Neuronal stem cell (in vitro differentiated cells): ENCODE measurements around the gene EYS.
"Not testable (repeated sequence)": the region's sequence is repeated elsewhere in the genome, so short reads cannot be mapped to it uniquely, and the experiment has no call there.

ENCODE experiments used
- DNase-seq: peaks from one replicate; pipeline ENCODE4 v3.0.0-alpha.2; 2013; ENCODE audit warnings: low spot score
- H2AFZ ChIP-seq: one replicate; pipeline ENCODE4 v1.6.1; 2013; ENCODE audit warnings: mild to moderate bottlenecking, low read length, inconsistent platforms
- H2AK5ac ChIP-seq: 2 replicates; pipeline ENCODE4 v1.6.1; 2013; ENCODE audit warnings: low read depth, mild to moderate bottlenecking, inconsistent platforms, low read length, moderate library complexity, mixed read lengths
- H2BK120ac ChIP-seq: 2 replicates; pipeline ENCODE4 v1.6.1; 2013; ENCODE audit warnings: low read depth, mild to moderate bottlenecking, inconsistent platforms, low read length, moderate library complexity, mixed read lengths
- H2BK12ac ChIP-seq: one replicate; pipeline ENCODE4 v1.6.1; 2013; ENCODE audit warnings: low read length, inconsistent platforms
- H2BK15ac ChIP-seq: 2 replicates; pipeline ENCODE4 v1.6.1; 2013; ENCODE audit warnings: mild to moderate bottlenecking, low read length, inconsistent platforms, mixed read lengths
- H2BK5ac ChIP-seq: one replicate; pipeline ENCODE4 v1.6.1; 2013; ENCODE audit warnings: inconsistent platforms, mild to moderate bottlenecking, low read length, moderate library complexity
- H3K14ac ChIP-seq: one replicate; pipeline ENCODE4 v1.6.1; 2013; ENCODE audit warnings: low read length, inconsistent platforms
- H3K18ac ChIP-seq: 2 replicates; pipeline ENCODE4 v1.6.1; 2013; ENCODE audit warnings: low read length, inconsistent platforms
- H3K23ac ChIP-seq: 2 replicates; pipeline ENCODE4 v1.6.1; 2013; ENCODE audit warnings: low read depth, mild to moderate bottlenecking, mixed read lengths, low read length, inconsistent platforms; ENCODE audit not compliant: poor library complexity
- H3K27ac ChIP-seq: replicated peaks from 3 replicates; pipeline ENCODE4 v1.5.1; 2013; ENCODE audit warnings: low read length, inconsistent platforms
- H3K27me3 ChIP-seq, 3 experiments: 2 replicates each; pipeline ENCODE4 v1.6.1; 2013; ENCODE audit warnings: low read length in 3 of 3, mild to moderate bottlenecking in 2 of 3, inconsistent platforms in 1 of 3, low read depth in 1 of 3, mixed read lengths in 1 of 3, moderate library complexity in 1 of 3; ENCODE audit not compliant: control insufficient read depth in 3 of 3, insufficient read depth in 3 of 3
- H3K36me3 ChIP-seq, 2 donors: replicated peaks in 1 of 2; 2 replicates each; pipeline ENCODE4 v1.6.1; 2013; ENCODE audit warnings: low read length in 2 of 2; ENCODE audit not compliant: control insufficient read depth in 2 of 2, insufficient read depth in 2 of 2
- H3K4ac ChIP-seq: 2 replicates; pipeline ENCODE4 v1.6.1; 2013; ENCODE audit warnings: inconsistent platforms, mild to moderate bottlenecking, low read length, moderate library complexity
- H3K4me1 ChIP-seq, 2 donors: 1 replicate in 1 of 2; 2 replicates in 1 of 2; pipeline ENCODE4 v1.6.1; 2013; ENCODE audit warnings: low read length in 2 of 2, low read depth in 1 of 2; ENCODE audit not compliant: control insufficient read depth in 2 of 2, insufficient read depth in 1 of 2
- H3K4me2 ChIP-seq: one replicate; pipeline ENCODE4 v1.6.1; 2013; ENCODE audit warnings: mild to moderate bottlenecking, low read length, inconsistent platforms; ENCODE audit not compliant: insufficient read depth, poor library complexity, severe bottlenecking
- H3K4me3 ChIP-seq, 2 donors: 2 replicates each; pipeline ENCODE4 v1.5.1; 2013; ENCODE audit warnings: low read length in 2 of 2, mild to moderate bottlenecking in 2 of 2, inconsistent platforms in 1 of 2, moderate library complexity in 1 of 2
- H3K79me1 ChIP-seq: one replicate; pipeline ENCODE4 v1.6.1; 2013; ENCODE audit warnings: low read depth, mild to moderate bottlenecking, inconsistent platforms, low read length, moderate library complexity
- H3K9ac ChIP-seq: one replicate; pipeline ENCODE4 v1.6.1; 2013; ENCODE audit warnings: mild to moderate bottlenecking, low read depth, low read length, inconsistent platforms; ENCODE audit not compliant: poor library complexity
- H3K9me3 ChIP-seq, 2 donors: replicated peaks in 1 of 2; 2 replicates each; pipeline versions ENCODE3 to v1.6.1; 2013; ENCODE audit warnings: low read length in 2 of 2, mild to moderate bottlenecking in 2 of 2, inconsistent platforms in 1 of 2, low read depth in 1 of 2, mixed read lengths in 1 of 2, moderate library complexity in 1 of 2; ENCODE audit not compliant: control insufficient read depth in 2 of 2, insufficient read depth in 1 of 2
- H4K8ac ChIP-seq: one replicate; pipeline ENCODE4 v1.6.1; 2013; ENCODE audit warnings: low read depth, mild to moderate bottlenecking, inconsistent platforms, low read length, moderate library complexity
- H4K91ac ChIP-seq: one replicate; pipeline ENCODE4 v1.6.1; 2013; ENCODE audit warnings: low read length, low read depth, mild to moderate bottlenecking, inconsistent platforms; ENCODE audit not compliant: poor library complexity
- WGBS, 2 donors: extraction: QIAGEN DNeasy Blood & Tissue Kit; methylation state at CpG; one replicate each; pipeline ENCODE4 v1.1.7; 2013; ENCODE audit warnings: missing lambda C conversion rate in 2 of 2, mixed read lengths in 1 of 2; ENCODE audit not compliant: insufficient read length in 2 of 2, insufficient replicate concordance in 1 of 2; ENCODE audit errors: extremely low coverage in 2 of 2; 5-methylcytosine and 5-hydroxymethylcytosine counted together

The EYS gene

DNA sequence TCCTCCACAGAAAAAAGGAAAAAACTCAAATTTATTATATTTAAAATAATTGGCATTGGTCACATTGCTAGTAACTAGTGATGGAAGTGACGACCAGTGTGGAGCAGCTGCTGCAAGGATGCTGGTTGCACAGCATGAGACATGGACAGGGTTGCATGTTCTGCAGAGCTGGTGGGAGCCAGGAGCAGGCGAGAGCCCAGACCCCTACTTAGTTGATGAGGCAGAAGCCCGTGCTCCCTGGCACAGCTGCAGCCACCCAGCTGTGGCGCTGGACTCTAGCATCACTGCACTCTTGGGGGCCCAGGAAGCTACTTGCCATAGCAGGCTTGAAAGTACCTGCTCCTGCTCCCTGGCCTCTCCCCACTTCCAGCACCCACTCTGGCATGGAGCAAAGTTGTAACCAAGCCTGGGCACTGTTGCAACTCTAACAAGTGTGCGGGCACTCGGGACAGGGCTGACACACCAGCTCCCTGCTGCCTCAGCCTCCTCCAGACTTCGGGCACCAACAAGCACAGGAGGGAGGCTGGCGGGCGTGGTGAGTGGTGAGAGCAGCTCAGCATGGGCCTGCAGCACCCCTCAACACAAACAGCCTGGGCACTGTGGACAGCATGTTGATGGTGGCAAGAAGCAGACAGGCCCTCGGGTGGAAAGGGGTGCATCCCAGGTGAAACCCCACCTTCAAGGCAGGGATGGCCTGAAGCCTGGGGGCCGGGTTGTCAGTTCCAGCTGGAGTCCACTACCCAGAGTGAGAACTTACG, 69.6 kb downstream of the EYS start:
- no CpG with 5 or more reads among the region's 12 CpGs for WGBS, 2 donors
- no peaks in the 10 kb centered on the region for H3K9me3 ChIP-seq
- H3K4me2 ChIP-seq = no peak overlapping the region
- no peak overlapping the region for H3K4me3 ChIP-seq
- H3K27me3 ChIP-seq = no peaks in the 10 kb centered on the region
- H2BK120ac ChIP-seq = peak overlapping the region; percentile 42
- peak overlapping the region; percentile 98 for H4K91ac ChIP-seq
- no peak overlapping the region for H2BK5ac ChIP-seq
- peak overlapping the region; percentile 51 for H3K23ac ChIP-seq
- H3K36me3 ChIP-seq = no peaks in the 10 kb centered on the region
- peak overlapping the region; percentile 83 for H3K18ac ChIP-seq
- peak overlapping the region; percentile 64 for H2BK15ac ChIP-seq
- H3K79me1 ChIP-seq = no peaks in the 10 kb centered on the region
- DNase-seq = no peak
- no peak overlapping the region for H3K14ac ChIP-seq
- H4K8ac ChIP-seq = no peak overlapping the region
- no peak overlapping the region for H3K4ac ChIP-seq
- no peak overlapping the region for H3K9ac ChIP-seq
- H2BK12ac ChIP-seq = peak overlapping the region; percentile 50
- H3K27ac ChIP-seq = no peak overlapping the region
- H2AFZ ChIP-seq = no peak overlapping the region
- peak overlapping the region; percentile 60 for H2AK5ac ChIP-seq
- peaks cover 2 to 3% of the 10 kb centered on the region in 2 donors for H3K4me1 ChIP-seq

DNA sequence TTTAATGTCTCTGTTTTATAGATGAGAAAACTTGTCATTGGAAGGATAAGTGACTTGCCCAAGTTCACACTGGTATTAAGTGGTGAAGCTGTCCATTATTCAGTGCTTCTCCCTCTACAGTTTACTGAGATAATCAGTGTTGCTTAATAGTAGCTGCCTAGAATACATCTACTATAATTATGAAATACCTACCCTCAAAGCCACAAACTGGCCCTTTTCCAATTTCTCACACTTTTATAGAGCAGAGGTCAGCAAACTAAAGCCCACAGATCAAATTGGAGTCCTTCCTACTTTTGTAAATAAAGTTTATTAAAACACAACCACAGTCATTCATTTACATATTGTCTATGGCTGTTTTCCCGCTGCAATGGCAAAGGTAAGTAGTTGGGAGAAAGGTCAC, 73.5 kb downstream of the EYS start:
- Histone ChIP-seq H3K23ac (no peak overlapping the region), H2BK12ac (no peak overlapping the region), H3K9ac (no peak overlapping the region), H2AK5ac (no peak overlapping the region), H2BK120ac (no peak overlapping the region), H3K79me1 (no peaks in the 10 kb centered on the region), H3K4me1 (peaks cover 2 to 3% of the 10 kb centered on the region in 2 donors), H3K14ac (no peak overlapping the region), H4K91ac (no peak overlapping the region), H3K9me3 (no peaks in the 10 kb centered on the region), H3K4ac (no peak overlapping the region), H3K18ac (no peak overlapping the region), H3K4me3 (no peak overlapping the region), H2AFZ (no peak overlapping the region), H2BK15ac (no peak overlapping the region), H3K27me3 (no peaks in the 10 kb centered on the region), H3K4me2 (no peak overlapping the region), H3K27ac (no peak overlapping the region), H4K8ac (no peak overlapping the region), H3K36me3 (no peaks in the 10 kb centered on the region), H2BK5ac (no peak overlapping the region)
- DNase-seq = no peak
- WGBS, 2 donors = no CpG with 5 or more reads among the region's 1 CpG

DNA sequence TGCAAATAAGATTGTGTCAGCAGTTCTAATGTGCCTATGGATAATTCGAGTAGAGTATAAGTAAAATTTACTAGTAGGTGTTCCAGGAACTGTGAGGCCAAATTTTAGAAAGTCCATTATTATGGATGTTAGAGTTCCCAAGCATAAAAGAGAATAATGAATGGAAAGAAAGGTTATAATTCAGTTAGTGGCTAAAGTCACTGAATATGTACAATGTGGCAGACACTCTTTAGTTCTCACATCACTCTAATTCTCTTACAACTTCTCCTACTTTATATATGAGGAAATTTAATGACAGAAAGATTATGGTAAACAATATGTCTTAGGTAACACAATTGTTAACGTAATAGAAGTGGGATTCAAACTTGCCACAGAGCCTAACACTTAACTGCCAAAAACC, 75.3 kb downstream of the EYS start:
- Histone ChIP-seq H3K4me3 (no peak overlapping the region), H3K4me2 (no peak overlapping the region), H3K27ac (no peak overlapping the region), H3K4ac (no peak overlapping the region), H2BK12ac (no peak overlapping the region), H3K4me1 (peaks cover 2 to 3% of the 10 kb centered on the region in 2 donors), H3K9me3 (no peaks in the 10 kb centered on the region), H2BK15ac (no peak overlapping the region), H2BK5ac (no peak overlapping the region), H3K79me1 (no peaks in the 10 kb centered on the region), H2BK120ac (no peak overlapping the region), H3K27me3 (no peaks in the 10 kb centered on the region), H3K23ac (no peak overlapping the region), H3K9ac (no peak overlapping the region), H4K91ac (no peak overlapping the region), H3K36me3 (no peaks in the 10 kb centered on the region), H3K14ac (no peak overlapping the region), H2AFZ (no peak overlapping the region), H4K8ac (no peak overlapping the region), H2AK5ac (no peak overlapping the region), H3K18ac (no peak overlapping the region)
- DNase-seq = no peak
- no CpG with 5 or more reads among the region's 2 CpGs for WGBS, 2 donors

DNA sequence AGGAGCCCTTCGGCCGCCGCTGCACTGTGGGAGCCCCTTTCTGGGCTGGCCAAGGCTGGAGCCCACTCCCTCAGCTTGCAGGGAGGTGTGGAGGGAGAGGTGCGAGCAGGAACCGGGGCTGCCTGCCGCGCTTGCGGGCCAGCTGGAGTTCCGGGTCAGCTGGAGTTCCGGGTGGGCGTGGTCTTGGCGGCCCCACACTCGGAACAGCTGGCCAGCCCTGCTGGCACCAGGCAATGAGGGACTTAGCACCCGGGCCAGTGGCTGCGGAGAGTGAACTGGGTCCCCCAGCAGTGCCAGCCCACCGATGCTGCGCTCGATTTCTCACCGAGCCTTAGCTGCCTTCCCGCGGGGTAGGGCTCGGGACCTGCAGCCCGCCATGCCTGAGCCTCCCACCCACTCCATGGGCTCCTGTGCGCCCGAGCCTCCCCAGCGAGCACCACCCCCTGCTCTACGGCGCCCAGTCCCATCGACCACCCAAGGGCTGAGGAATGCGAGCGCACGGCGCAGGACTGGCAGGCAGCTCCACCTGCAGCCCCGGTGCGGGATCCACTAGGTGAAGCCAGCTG, 79.5 kb downstream of the EYS start:
- H2AFZ ChIP-seq, H2BK120ac ChIP-seq, H3K9ac ChIP-seq, H3K4ac ChIP-seq, DNase-seq, H2AK5ac ChIP-seq, H2BK5ac ChIP-seq, H3K4me3 ChIP-seq, H2BK12ac ChIP-seq, H4K91ac ChIP-seq, H3K27me3 ChIP-seq, H3K27ac ChIP-seq, H3K4me2 ChIP-seq, H2BK15ac ChIP-seq, H3K4me1 ChIP-seq, H3K14ac ChIP-seq, H3K9me3 ChIP-seq, H3K23ac ChIP-seq, H4K8ac ChIP-seq, H3K79me1 ChIP-seq, H3K36me3 ChIP-seq, H3K18ac ChIP-seq: not testable (repeated sequence)
- no CpG with 5 or more reads among the region's 35 CpGs for WGBS, 2 donors
